ENCODE measurements around the gene ORAI1.
"Not testable (repeated sequence)": the region's sequence is repeated elsewhere in the genome, so short reads cannot be mapped to it uniquely, and the experiment has no call there.

Gene ORAI1

GRCh38 chr12:121649819-121650353 is 23.6 kb downstream of the ORAI1 start:
- DNase-seq (ENCODE audit: low spot score), result no peak

- no peak for DNase-seq (ENCODE audit: low spot score)
These were observed 25.0 kb downstream of the ORAI1 start for GRCh38 chr12:121651320-121651719.

DNA sequence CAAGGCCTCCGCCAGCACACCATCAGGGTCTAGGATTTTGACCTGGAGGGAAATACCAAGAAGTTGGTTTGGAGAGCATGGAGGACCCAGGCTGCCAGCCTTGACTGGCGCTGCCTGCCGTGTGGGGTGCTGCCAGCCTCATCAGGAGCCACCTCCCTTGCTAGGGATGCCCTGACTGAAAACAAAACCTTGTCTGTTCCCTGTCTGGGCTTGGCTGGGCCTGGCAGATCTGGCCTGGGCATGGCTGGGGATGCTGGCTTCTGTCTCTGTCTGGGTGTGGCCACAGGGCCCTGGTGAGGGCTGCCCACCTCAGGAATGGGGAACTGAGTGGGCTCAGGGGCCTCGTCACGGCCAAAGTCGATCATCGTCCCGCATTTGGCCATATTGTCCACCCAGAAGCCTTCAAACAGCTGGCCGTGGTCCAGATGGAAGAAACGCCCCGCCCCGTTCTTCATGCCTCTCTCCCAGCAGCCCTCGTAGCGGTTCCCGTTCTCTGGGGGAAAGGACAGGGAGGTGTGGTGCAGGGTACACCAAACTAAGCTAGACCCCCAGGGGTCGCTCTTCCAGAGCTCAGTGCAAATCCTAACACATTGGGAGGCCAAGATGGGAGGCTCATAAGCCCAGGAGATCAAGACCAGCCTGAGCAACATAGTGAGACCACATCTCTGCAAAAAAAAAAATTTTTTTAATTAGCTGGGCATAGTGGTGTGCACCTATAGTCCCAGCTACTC is 26.6 kb downstream of the ORAI1 start:
- DNase-seq (ENCODE audit: low spot score), result no peak

DNA sequence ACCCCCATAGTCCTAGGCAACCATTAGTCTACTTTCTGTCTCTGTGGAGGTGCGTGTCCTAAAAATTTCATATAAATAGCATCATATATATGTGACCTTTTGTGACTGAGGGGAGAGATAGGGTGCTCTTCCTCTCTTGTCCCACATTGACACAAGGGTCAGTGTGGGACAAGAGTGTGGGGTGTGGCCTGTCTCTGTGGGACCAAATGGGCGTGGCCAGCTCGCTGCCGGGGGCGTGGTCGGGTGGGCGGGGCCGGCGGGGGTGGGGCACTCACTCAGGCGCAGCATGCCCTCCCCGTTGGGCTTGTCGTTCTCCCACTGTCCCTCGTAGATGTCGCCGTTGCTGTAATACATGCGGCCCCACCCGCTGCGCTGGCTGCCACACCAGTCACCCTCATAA is 27.7 kb downstream of the ORAI1 start:
- DNase-seq (ENCODE audit: low spot score), result no peak

DNA sequence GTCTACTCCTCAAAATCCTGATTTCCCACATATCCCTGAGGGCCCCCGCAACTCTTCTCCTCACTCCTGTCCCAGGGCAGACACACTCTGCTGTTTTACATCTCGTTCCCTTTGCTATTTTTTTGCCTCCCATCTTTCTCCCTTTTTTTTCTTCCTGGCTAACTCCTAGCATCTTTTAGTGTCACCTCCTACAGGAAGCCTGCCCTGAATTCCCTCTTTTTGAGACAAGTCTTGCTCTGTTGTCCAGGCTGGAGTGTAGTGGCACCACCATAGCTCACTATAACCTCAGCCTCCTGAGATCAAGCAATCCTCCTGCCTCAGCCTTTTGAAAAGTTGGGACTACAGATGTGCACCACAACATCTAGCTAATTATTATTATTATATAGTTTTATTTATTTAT is 29.8 kb downstream of the ORAI1 start:
- DNase-seq (ENCODE audit: low spot score), result no peak

DNA sequence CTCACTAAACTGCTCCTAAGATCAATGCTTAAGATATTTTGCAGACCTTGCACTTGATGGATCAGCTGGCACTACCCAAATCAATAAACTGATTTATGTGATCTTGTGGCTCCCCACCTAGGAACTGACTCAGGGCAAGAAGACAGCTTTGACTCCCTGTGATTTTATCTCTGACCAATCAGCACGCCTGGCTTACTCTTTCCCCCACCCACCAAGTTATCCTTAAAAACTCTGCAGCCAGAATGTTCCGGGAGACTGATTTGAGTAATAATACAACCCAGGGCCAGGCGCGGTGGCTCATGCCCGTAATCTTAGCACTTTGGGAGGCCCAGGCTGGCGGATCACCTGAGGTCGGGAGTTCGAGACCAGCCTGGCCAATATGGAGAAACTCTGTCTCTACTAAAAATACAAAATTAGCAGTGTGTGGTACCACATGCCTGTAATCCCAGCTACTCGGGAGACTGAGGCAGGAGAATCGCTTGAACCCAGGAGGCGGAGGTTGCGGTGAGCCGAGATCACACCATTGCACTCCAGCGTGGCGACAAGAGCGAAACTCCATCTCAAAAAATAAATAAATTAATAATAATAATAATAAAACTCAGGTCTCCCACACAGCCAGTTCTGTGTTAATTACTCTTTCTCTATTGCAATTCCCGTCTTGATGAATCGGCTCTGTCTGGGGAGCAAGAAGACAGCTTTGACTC is 31.1 kb downstream of the ORAI1 start:
- no peak for DNase-seq (ENCODE audit: low spot score)

DNA sequence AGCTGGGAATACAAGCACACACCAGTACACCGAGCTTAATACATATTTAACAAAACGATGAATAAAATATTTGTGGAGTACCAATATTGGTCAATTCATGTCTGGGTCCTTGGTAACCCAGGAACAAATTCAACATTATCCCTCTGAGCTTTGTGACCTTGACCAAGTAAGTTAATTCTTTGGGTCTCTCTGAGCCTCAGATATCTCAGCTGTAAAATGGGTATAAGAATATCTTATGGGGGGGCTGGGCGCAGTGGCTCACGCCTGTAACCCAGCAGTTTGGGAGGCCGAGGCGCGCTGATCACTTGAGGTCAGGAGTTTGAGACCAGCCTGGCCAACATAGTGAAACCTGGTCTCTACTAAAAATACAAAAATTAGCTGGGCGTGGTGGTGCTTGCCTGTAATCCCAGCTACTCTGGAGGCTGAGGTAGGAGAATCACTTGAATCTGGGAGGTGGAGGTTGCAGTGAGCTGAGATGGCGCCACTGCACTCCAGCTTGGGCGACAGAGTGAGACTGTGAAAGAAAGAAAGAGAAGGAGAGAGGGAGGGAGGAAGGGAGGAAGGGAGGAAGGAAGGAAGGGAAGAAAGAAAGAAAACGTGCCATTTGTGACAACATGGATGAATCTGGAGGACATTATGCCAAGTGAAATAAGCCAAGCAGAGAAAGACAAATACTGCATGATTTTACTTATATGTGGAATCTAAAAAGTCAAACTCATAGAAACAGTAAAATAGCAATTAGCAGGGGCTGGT is 35.2 kb downstream of the ORAI1 start:
- DNase-seq (ENCODE audit: low spot score), result not testable (repeated sequence)

GRCh38 chr12:121663610-121663929 is 37.2 kb downstream of the ORAI1 start:
- DNase-seq (ENCODE audit: low spot score), result no peak

GRCh38 chr12:121666829-121667228 is 40.5 kb downstream of the ORAI1 start:
- DNase-seq (ENCODE audit: low spot score), result not testable (repeated sequence)

DNA sequence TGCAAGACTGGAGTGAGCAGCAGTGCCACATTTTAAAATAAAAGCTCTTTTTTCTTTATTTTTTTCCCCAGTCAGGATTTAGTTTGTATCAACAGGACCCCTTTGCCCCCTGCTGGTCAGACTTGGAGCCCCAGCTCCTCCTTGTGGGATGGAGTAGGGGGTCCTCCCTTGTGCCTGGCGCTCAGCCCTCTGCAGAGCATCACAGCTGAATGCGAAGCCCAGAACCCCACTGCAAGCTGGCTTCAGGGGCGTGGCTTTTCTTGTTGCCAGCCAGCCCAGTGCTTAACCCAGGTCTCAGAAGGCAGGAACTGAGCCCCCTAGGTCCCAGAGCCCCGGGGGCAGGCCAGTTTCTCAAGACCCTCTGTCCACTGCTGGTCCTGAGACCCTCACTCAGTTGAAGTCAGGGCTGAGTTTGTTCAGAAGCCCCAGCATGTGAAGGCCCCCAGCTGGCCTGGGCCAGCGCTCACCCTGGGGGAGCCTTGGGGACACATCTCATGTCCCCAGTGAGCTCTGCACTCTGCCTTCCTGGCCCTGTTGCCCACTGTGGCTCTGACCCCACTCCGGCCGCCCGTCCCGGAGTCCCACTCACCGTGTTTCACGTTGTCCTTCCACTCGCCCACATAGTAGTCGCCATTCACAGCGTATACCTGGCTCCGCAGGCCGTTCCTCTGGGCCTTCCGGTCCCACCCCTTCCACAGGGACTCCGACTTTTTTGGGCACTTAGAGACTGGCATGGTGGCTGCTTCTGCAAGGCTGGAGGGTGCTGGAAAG is 42.6 kb downstream of the ORAI1 start:
- DNase-seq (ENCODE audit: low spot score), result peak; percentile 51

GRCh38 chr12:121669521-121669900 is 43.2 kb downstream of the ORAI1 start, which contains the start of gene MORN3:
TSS of gene MORN3 (minus strand) at chr12:121669654. CDS start at chr12:121669483, 171 bp downstream.
- DNase-seq (ENCODE audit: low spot score), result no peak

DNA sequence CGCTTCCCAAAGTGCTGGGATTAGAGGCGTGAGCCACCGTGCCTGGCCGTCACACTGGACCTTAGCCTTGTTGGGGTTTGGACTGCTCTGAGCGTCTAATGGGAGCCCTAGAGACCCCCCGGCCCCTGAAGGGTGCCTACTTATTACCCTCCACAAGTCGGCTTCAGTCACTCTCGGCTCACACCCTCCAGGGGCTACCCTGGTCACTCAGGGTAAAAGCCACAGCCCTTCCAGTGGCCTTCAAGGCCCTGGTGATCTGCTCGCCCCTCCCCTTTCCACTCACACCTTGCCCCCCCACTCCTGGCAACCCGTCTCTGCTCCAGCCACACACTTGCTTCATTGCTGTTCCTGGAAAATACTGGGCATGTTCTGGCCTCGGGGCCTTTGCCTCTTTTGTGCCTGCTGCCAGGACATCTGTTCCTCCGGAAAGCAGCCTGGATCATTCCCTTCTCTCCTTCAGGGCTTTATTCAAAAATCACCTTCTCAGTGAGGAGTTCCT is 46.7 kb downstream of the ORAI1 start:
- DNase-seq (ENCODE audit: low spot score), result no peak

- no peak for DNase-seq (ENCODE audit: low spot score)
These were observed 49.9 kb downstream of the ORAI1 start for GRCh38 chr12:121676190-121676589.

DNA sequence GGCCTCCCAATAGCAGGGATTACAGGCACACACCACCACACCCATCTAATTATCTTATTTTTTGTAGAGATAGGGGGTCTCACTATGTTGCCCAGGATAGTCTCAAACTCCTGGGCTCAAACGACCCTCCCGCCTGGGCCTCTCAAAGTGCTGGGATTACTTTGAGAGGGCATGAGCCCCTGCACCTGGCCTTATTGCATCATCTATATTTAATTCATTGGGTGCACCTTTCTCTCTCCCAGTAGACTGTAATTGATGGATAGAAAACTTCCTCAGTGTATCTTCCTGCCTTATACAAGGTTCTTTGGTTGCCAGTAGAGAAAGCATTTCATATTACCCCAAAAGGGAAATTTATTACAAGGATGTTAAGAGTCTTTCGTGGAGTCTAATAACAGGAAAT is 52.0 kb downstream of the ORAI1 start:
- DNase-seq (ENCODE audit: low spot score), result no peak

DNA sequence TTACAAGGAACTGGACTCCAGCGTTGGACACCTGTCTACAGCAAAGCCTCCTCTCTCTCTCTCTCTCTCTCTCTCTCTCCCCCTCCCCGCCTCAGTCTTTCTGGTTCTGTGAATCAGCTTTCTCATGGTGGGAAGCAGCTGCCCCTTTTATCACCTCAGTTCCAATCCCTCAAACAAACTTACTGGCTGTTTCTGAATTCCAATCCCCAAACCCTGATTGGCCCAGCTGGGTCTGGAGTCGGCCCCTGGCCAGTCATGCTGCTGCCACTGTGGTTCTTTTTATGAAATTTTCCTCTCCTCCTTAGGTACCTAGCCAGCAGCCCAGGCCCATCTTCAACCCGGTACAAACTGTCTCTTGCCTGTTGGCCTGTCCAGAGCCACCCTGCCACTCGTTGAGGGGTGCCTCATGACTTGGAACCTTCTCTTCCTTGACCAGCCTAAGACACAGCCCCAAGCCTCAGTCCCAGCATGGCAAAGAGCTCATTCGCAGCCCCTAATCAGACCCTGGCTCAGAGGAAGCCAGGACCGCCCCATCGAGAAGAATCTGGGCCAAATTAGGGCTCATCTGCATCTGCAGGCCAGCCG is 52.5 kb downstream of the ORAI1 start:
- no peak for DNase-seq (ENCODE audit: low spot score)

GRCh38 chr12:121679661-121680197 is 53.4 kb downstream of the ORAI1 start:
- not testable (repeated sequence) for DNase-seq (ENCODE audit: low spot score)

DNA sequence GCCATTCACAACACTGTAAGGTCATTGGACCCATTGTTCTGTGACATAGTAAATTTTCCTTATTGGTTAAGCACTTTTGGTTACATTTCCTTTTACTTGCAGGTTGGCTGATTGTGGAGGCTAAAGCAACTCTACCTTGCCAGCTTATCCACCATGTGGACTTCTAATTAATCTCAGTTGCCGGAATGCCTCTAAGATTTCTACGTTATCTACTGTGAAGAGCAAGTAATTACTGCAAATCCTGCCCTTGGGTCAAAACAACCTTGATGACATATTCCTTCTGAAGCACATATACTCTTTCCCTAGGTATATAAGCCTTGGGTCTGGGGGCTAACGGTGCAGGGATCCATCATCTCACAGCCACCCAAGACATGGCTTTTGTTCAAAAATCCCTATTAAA is 62.6 kb downstream of the ORAI1 start:
- no peak for DNase-seq (ENCODE audit: low spot score)

DNA sequence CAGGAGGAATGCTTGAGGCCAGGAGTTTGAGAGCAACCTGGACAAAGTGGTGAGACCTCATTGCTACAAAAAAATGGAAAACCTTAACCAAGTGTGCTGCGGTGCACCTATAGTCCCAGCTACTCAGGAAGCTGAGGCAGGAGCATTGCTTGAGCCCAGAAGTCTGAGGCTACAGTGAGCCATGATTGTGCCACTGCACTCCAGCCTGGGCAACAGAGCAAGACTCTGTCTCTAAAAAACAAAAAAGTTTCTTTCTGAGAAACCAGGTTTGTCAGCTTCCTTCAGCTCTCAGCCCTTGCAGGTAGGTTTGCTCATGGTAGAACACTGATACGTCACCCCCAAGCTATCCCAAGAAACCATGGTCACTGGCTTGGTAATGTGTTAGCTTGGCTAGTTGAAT is 63.1 kb downstream of the ORAI1 start:
- DNase-seq (ENCODE audit: low spot score), result no peak
